Stimulated activated CD4-positive, alpha-beta T cell treated with anti-CD3 and anti-CD28 coated beads, Interleukin-12 subunit alpha, Interleukin-12 subunit beta, amount 100 ng/mL, for 24 hours (primary cell): Measurements from ENCODE around the gene GAK.
"Not testable (repeated sequence)": the region's sequence is repeated elsewhere in the genome, so short reads cannot be mapped to it uniquely, and the experiment has no call there.

Experiments
- DNase-seq, 2 experiments: peaks; one replicate each; pipeline ENCODE4 v3.0.0-alpha.2; 2020; ENCODE audit warnings: low read depth in 2 of 2

Gene GAK

DNA sequence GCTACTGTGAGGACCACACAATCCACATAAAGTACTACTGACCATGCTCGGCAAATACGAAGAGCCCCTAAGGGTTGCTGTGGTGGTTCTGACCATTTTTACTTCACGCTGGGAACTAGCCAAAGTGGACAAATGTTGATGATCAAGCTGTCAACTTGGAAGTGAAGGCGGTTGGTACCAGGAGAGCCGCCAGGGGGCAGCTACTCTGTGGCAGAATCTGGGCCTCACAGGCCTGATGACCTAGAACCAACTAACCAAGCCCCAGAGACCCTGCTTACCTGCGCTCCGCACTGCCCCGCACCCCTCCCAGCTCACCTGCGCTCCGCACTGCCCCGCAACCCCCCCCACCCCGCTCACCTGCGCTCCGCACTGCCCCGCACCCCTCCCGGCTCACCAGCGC, 5.6 kb downstream of the GAK start:
- no peak for DNase-seq

DNA sequence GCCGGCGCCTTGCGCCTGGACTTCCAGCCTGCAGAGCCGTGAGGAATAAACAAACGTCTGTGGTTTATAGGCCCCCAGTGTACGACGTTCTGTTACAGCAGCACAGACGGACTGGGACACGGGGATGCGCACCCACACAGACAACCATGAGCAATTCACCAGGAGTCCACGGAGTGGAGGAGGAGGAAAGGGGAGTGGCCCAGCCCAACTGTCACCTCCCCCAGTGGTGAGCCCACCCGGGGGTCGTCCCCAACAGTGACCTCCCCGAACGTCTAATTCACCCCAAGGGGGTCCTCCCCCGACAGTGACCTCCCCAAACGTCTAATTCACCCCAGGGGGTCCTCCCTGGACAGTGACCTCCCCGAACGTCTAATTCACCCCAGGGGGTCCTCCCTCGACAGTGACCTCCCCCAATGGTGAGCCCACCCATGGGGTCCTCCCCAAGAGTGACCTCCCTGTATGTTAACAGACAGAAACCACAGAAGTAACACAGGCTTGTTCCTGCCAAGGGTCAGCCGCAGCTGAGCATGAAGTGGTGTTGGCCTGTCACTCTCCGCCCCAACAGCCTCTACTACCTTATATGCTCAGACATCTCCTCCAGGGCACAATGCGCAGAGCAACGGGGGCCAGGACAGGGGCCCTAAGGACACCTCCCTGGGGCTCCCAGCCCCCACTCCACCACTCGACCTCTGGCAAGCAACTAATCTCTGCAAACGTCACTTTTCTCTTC, 6.2 kb downstream of the GAK start:
- no peak for DNase-seq

DNA sequence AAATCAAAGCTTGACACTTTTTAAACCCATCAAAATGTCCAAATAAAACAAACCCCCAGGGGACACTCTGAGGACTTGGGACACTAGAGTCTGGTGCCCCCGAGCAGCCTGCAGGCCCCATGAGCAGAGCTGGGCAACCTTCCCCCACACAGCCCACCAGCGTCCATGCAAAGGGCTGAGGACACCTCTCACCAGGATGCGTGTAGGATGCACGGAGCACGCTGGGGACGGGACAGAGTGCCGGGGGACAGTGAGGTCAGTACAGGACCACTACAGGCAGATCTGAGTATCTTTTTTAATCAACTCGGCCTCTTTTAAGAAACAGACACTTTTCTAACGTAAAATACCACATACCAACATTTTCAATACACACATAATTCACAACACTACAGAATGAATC, 6.9 kb downstream of the GAK start:
- no peak for DNase-seq

DNA sequence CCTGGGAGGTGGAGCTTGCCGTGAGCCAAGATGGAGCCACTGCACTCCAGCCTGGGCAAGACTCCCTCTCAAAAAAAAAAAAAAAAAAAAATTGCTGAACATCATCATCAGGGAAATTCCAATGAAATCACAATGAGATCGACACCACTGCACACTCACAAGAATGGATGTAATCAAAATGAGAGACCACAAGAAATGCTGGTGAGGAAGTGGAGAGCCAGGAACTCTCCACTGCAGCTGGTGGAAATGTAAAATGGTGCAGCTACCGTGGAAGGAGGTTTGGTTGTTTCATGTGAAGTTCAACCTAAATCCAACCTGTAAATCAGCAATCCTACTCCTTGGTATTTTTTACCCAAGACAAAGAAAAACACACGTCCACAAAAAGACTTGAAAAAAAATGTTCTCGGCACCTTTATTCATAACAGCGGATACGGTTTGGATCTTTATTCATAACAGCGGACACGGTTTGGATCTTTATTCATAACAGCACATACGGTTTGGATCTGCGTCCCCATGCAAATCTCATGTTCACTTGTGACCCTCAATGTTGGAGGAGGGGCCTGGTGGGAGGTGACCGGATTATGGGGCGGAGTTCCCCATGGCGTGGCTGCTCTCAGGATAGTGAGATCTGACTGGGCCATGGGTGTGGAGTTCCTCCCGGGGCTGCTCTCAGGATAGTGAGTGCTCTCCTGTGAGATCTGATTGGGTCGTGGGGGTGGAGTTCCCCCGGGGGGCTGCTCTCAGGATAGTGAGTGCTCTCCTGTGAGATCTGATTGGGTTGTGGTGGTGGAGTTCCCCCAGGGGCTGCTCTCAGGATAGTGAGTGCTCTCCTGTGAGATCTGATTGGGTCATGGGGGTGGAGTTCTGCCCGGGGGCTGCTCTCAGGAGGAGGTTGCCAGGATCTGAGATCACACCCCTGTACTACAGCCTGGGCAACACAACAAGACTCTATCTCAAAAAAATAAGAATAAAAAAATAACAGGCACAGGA, 7.7 kb downstream of the GAK start:
- DNase-seq: no peak

GRCh38 chr4:921830-922331, 10.2 kb downstream of the GAK start:
- no peak for DNase-seq

GRCh38 chr4:919004-919680, 13.0 kb downstream of the GAK start:
- not testable (repeated sequence) for DNase-seq

DNA sequence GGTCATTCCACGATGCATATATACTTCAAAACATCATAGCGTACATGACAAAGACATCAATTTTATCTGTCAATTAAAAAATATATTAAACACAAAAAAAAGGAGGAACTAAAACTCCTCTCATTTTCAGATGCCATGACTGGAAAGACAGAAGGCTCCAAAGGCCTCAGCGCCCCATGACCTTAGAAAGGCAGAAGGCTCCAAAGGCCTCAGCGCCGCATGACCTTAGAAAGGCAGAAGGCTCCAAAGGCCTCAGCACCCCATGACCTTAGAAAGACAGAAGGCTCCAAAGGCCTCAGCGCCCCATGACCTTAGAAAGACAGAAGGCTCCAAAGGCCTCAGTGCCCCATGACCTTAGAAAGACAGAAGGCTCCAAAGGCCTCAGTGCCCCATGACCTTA, 13.5 kb downstream of the GAK start:
- DNase-seq: not testable (repeated sequence)

DNA sequence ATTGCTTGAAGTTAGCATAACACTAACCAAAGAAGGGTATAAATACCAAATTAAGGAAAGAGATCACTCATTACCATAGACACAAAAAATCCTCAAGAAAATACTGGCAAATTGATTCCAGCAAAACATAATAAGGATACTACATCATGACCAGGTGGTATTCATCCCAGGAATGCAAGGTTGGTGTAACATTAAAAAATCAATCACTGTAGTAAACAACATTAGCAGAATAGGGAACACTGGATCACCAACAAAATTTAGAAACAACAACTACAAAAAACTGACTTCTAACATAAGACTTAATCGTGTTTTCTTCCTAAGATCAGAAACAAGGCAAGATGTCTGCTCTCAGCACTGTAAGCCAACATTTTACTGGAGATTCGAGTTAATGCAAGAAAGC, 14.1 kb downstream of the GAK start:
- DNase-seq: no peak

GRCh38 chr4:917466-917865, 14.7 kb downstream of the GAK start:
- no peak for DNase-seq

GRCh38 chr4:915595-915994, 16.5 kb downstream of the GAK start:
- no peak for DNase-seq

DNA sequence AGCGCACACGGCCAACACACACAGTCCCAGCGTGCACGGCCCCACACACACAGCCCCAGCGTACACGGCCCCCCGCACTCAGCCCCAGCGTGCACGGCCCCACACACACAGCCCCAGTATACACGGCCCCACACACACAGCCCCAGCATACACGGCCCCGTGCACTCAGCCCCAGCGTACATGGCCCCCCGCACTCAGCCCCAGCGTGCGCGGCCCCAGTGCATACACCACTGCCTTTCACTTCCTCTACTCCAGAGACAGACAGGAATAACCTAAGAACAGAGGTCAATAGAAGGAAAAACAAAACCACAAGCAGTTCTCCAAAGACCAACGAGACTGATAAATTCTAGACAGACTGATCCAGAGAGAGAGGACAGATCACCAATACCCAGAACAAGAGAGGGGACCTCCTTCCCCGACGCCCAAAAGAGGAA, 17.1 kb downstream of the GAK start:
- DNase-seq: no peak

GRCh38 chr4:914531-914930, 17.6 kb downstream of the GAK start:
- DNase-seq: no peak

DNA sequence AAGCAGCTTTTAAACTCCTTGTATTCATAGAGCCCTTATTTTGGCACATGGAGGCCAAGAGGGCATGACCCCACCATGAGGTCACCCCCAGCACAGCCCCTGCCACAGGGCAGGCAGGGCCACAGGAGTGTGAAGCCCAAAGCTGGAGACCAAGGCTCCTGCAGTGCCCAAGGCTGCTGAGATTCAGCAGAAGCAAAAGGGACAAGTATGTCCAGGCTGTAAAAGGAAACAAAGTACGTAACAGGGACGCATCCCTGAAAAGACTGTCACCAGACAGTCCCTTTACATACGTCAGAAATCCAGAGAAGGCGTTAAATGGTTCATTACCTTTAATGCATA, 18.9 kb downstream of the GAK start:
- no peak for DNase-seq

DNA sequence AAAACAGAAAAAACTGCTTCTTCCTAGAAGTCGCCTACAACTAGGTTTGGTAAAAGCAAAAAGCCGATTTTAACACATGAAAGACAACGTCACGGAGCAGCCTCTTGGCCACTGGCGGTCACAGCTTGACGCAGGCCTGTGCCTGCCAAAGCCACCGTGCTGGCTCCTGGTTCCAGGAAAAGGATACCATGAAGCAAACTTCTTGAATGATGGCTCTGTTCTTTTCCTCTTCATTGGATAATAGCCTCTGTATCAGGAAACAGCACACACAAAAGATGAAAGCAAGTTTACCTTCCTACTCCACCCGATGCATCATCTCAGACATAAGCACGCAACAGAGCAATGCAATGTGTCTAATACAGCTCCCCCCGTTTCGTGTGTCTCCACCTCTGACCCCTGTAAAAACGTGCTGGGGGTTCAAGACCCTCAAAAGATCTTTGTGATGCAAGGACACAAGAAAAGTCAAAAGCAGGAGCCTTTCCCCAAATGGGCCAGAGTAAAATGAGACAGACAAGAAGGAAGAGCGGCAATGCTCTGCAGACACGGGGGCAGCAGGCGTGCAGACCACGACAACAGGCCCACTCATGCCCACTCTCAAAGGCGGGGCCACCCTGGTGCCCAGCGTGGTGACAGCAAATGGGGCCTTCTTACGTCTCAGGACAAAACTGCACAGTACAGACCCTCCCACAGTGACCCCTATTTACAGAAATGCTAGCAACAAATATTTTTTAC, 19.4 kb downstream of the GAK start:
- DNase-seq: no peak

DNA sequence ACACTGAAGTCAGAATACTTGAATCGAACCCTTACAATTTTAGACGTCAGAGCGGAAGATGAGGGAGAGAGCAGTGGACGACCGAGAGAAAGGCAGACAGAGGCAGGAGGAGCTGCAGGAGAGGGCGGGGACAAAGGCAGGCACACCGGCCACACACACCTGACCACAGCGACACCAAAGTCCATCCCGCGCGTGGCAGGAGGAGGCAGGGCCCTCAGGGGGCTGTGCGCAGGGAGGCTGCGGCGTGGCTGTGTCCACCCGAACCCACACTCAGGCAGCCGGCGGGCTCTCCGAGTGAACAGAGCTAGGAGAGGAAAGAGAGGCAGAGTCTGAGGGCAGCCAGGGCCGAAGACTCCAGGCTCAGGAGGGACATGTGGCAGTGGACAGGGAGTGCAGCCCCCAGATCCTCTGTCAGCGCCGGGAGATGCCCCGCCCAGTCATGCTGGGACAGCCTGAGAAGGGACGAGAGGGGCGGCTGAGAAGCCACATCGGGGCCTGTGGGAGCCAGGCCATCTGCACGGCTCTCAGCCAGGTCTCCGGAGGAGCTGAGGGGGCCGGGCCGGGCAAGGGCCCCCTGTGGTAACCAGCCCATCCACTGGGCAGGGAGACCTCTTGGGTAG, 20.1 kb downstream of the GAK start:
- no peak for DNase-seq

GRCh38 chr4:911221-911751, 20.8 kb downstream of the GAK start:
- DNase-seq: no peak

GRCh38 chr4:910366-911091, 21.6 kb downstream of the GAK start:
- no peak for DNase-seq

DNA sequence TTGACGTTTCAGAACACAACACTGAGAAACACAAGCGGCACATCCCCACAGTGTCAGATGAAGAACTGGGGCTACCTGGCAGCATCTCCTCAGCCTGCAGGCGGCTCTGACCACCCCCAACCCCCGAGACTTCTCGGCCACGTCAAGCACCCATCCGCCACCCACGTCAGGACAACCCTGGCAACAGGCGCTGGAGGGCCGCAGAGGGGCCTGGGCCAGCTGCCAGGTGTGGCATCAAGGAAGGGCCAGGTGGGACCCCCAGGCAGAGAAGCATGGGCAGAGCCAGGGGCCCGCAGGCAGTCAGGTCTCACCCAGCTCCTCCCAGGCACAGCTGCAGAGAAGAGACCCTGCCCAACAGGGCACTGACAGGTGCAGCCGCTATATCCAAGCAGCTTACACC, 22.3 kb downstream of the GAK start:
- DNase-seq: no peak

DNA sequence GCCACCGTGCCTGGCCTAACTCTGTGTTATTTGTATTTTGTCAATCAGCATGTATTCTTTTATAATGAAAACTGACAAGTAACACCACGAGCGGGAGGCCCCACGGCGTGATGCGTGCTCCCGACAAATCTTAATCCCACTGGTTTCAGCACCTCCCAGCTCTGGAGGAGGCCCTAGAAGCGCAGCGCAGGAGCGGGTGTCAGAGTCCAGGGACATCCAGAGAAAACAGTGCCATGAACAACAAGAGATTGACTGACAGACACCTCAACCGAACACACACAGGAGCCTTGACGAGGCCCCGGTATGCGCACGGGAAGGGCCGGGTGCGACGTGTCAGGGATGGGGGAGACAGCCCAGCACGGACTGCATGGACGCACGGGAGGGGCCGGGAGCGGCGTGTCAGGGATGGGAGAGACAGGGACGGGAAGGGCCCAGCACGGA, 23.0 kb downstream of the GAK start:
- no peak for DNase-seq
